Cardiac muscle cell (in vitro differentiated cells and primary cell): ENCODE data around the gene USPL1. TPM values are rescaled to one million over a fixed set of nuclear protein-coding genes. Genes with fewer than 3 reads are reported as not detected.

ENCODE experiments used
- DNase-seq, 2 donors: peaks; one replicate each; pipeline versions ENCODE4 v3.0.0 to v3.0.0-alpha.2; 2010 to 2017; ENCODE audit warnings: low read depth in 1 of 2, low spot score in 1 of 2
- H3K27ac ChIP-seq: fragments of 200-600 bp; sonication (generic); 2 replicates; pipeline ENCODE4 v1.5.1; 2016
- H3K27me3 ChIP-seq: fragments of 200-600 bp; sonication (generic); 2 replicates; pipeline ENCODE4 v1.6.0; 2016; ENCODE audit warnings: control low read depth
- H3K36me3 ChIP-seq: fragments of 200-600 bp; sonication (generic); 2 replicates; pipeline ENCODE4 v1.5.1; 2016; ENCODE audit warnings: control low read depth
- H3K4me1 ChIP-seq: fragments of 200-600 bp; sonication (generic); 2 replicates; pipeline ENCODE4 v1.8.1; 2017; ENCODE audit warnings: low read depth, mild to moderate bottlenecking, mixed run types
- H3K4me3 ChIP-seq: fragments of 200-600 bp; sonication (generic); 2 replicates; pipeline ENCODE4 v1.5.1; 2016; ENCODE audit warnings: mild to moderate bottlenecking
- H3K9me3 ChIP-seq: fragments of 200-600 bp; sonication (generic); 2 replicates; pipeline ENCODE4 v1.5.1; 2017; ENCODE audit warnings: low read depth, mild to moderate bottlenecking, control low read depth
- polyA plus RNA-seq: library from polyadenylated mRNA; unstranded; fragments of >200 nt; fragmentation: Nextera tagmentation; extraction: Ambion mirVana; gene quantifications from 2 replicates; pipeline ENCODE4 v1.2.1, GENCODE V29; 2016
- total RNA-seq: library from RNA; depleted of rRNA; stranded (reverse); fragments of >200 nt; gene quantifications from 2 replicates; pipeline ENCODE4 v1.2.3, GENCODE V29; 2016
- TF ChIP-seq, protein P1 (sequence below): IDR thresholded peaks from 2 replicates; pipeline ENCODE4 v1.5.1; 2012; ENCODE audit warnings: low read depth, mild to moderate bottlenecking, low read length

USPL1 gene
- total and polyA plus RNA-seq, 2 experiments from 2014 or later: 13.9 to 15.6 TPM

DNA sequence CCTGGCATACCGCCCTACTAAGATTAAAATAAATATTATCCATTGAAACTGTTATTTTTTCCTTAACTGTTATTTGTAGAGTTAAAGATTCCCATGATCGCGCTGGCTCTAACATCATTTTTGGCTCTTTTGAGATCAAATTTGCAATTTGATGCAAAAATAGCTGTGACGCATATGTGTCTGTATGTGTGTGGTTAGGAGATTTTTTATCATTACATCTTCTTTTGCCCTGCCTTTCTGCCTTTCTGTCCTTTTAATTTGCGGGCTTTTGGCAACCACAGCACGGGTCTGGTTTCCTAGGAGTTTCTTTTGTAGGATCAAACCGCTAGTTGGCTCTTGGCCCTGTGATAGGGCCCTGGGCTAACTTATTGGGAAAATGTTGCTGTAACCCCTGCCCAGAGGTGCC is 80.3 kb downstream of the USPL1 start:
- DNase-seq: peak in 1 of 2 donors; percentile 54
- Histone ChIP-seq H3K27ac (no peak overlapping the region), H3K27me3 (no peaks in the 10 kb centered on the region), H3K4me3 (no peak overlapping the region), H3K36me3 (no peaks in the 10 kb centered on the region), H3K4me1 (peaks cover 10% of the 10 kb centered on the region), H3K9me3 (no peaks in the 10 kb centered on the region)
- TF ChIP-seq, protein P1, sequence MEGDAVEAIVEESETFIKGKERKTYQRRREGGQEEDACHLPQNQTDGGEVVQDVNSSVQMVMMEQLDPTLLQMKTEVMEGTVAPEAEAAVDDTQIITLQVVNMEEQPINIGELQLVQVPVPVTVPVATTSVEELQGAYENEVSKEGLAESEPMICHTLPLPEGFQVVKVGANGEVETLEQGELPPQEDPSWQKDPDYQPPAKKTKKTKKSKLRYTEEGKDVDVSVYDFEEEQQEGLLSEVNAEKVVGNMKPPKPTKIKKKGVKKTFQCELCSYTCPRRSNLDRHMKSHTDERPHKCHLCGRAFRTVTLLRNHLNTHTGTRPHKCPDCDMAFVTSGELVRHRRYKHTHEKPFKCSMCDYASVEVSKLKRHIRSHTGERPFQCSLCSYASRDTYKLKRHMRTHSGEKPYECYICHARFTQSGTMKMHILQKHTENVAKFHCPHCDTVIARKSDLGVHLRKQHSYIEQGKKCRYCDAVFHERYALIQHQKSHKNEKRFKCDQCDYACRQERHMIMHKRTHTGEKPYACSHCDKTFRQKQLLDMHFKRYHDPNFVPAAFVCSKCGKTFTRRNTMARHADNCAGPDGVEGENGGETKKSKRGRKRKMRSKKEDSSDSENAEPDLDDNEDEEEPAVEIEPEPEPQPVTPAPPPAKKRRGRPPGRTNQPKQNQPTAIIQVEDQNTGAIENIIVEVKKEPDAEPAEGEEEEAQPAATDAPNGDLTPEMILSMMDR: no peak

DNA sequence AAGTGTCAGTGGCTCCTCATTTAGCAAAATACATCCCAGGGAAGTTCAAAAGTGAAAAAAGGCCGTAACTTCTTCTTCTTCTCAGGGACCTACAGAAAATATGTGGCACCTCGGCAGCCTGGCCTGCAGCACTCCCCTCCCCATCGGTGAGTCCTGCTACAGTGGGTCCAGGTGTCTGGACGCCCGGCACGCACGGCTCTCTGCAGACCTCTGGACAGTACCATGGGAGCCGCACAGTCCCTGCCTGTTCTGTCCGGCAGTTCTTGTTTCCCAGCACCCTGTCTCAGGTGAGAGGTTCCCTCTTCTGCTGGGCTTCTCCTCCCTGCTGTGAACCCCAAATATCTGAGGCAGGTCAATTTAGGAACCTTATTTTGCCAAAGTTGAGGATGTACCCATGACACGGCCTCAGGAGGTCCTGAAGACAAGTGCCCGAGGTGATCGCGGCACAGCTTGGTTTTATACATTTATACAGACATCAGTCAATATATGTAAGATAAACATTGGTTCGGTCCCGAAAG is 80.8 kb downstream of the USPL1 start:
- no peaks in the 10 kb centered on the region for H3K9me3 ChIP-seq
- no peaks in the 10 kb centered on the region for H3K36me3 ChIP-seq
- TF ChIP-seq, protein P1: no peak
- DNase-seq: no peak
- H3K4me1 ChIP-seq: peaks cover 10% of the 10 kb centered on the region
- no peak overlapping the region for H3K4me3 ChIP-seq
- H3K27me3 ChIP-seq: no peaks in the 10 kb centered on the region
- H3K27ac ChIP-seq: no peak overlapping the region

DNA sequence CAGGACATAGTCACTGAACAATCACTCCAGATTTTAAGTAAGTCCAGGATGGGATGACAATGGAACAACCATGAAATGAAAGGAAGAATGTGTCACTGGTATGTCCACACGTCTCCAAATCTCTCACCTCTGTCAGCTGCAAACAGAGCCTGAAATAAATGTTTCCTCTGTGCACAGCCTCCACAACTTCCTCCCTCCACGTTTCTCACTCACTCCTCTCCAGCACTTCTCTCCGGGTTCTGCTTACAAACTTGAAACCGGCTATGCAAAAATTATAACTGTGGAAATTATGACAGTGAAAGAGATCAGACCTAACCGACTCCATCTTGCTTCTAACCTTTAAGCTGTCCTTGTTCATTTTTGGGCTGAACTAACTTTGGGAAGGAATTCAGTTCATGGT is 82.6 kb downstream of the USPL1 start:
- Histone ChIP-seq H3K27me3 (no peaks in the 10 kb centered on the region), H3K27ac (no peak overlapping the region), H3K4me3 (no peak overlapping the region), H3K36me3 (no peaks in the 10 kb centered on the region), H3K4me1 (peaks cover 4% of the 10 kb centered on the region), H3K9me3 (no peaks in the 10 kb centered on the region)
- no peak for DNase-seq
- TF ChIP-seq, protein P1: no peak

DNA sequence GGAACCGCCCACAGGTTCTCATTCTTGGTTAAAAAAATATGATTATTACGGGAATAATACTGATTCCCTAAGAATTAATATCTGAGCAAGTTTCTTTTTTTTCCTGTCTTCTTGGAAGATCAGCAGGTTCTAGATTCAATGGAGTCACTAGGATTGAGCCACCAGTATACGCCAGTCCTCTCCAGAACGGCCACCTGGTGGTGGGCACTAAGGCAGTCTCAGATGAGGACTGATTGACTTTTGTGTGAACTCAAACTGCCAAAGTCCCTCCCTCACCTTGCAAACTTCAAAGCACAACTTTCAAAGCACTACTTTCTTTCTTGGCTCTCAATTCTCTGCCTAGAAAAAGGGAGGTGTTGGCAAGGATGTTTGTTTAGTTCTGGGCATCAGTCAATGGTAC is 84.3 kb downstream of the USPL1 start:
- Histone ChIP-seq H3K4me3 (no peak overlapping the region), H3K36me3 (no peaks in the 10 kb centered on the region), H3K27ac (no peak overlapping the region), H3K9me3 (no peaks in the 10 kb centered on the region), H3K4me1 (no peaks in the 10 kb centered on the region), H3K27me3 (no peaks in the 10 kb centered on the region)
- TF ChIP-seq, protein P1: no peak
- DNase-seq: no peak

DNA sequence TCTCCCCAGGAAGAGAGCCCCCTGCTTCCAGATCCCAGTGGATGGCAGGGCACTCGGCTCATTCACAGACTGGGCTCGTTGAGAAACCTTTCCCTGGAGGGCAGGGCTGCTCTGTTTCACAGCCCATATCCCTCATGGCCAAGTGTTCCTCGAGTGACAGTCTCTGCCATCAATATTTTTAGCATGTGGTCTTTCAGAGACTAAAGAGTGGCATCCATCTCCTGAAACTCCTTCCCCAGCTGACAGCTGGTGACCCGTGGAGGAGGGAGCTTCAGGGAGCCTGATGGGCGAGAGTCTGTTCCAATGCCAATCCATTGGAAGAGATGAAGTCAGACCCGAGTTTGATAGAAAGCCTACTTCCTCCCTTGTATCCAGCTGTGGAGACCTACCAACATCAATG is 86.9 kb downstream of the USPL1 start:
- Histone ChIP-seq H3K4me1 (no peaks in the 10 kb centered on the region), H3K9me3 (no peaks in the 10 kb centered on the region), H3K27me3 (no peaks in the 10 kb centered on the region), H3K36me3 (no peaks in the 10 kb centered on the region), H3K27ac (no peak overlapping the region), H3K4me3 (no peak overlapping the region)
- no peak for DNase-seq
- TF ChIP-seq, protein P1: no peak

DNA sequence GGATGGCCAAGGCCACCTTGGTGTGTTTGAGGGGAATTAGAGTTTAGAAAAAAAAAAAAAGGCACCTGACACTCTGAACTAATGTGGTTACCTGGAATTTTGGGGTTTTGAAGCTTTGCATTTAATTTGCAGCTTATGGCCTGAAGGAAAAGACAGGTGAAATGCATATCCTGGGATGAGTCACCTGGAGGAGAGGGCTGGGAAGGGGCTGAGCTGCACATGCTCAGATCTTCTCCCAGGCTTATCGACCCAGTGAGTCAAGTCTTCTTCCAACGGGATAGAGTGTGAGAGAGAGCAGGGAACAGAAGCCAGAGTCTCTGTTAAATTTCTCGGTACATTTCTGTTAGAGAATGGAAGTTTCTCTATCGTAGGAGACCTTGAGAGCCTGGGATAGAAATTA is 88.0 kb downstream of the USPL1 start:
- DNase-seq: no peak
- H3K36me3 ChIP-seq: no peaks in the 10 kb centered on the region
- TF ChIP-seq, protein P1: no peak
- H3K4me1 ChIP-seq: no peaks in the 10 kb centered on the region
- no peak overlapping the region for H3K27ac ChIP-seq
- H3K4me3 ChIP-seq: no peak overlapping the region
- H3K27me3 ChIP-seq: no peaks in the 10 kb centered on the region
- H3K9me3 ChIP-seq: no peaks in the 10 kb centered on the region
